CD4-positive, alpha-beta memory T cell (primary cell): ENCODE results near the gene GPR137C. TPM values are rescaled to one million over a fixed set of nuclear protein-coding genes. Genes with fewer than 3 reads are reported as not detected.

Source experiments
- CTCF ChIA-PET: fragments of 350-600 bp; sonication (Branson Sonifier 250); formaldehyde crosslinking; loops from one replicate; lab custom pipeline; 2021; ENCODE audit warnings: inconsistent platforms; ENCODE audit not compliant: partially characterized antibody; lab: Charles Lee
- POLR2A ChIA-PET: fragments of 350-600 bp; sonication (Branson Sonifier 250); formaldehyde crosslinking; loops from one replicate; lab custom pipeline; 2021; ENCODE audit not compliant: partially characterized antibody; lab: Charles Lee
- DNase-seq, 5 donors: peaks; one replicate each; pipeline versions ENCODE4 v3.0.0 to v3.0.0-alpha.2; 2020 to 2022; ENCODE audit warnings: mixed read lengths in 1 of 5
- H3K27ac ChIP-seq: one replicate; pipeline ENCODE4 v1.7.0; 2013; ENCODE audit warnings: low read depth, low read length
- H3K27me3 ChIP-seq: 2 replicates; pipeline ENCODE4 v1.7.0; 2013; ENCODE audit warnings: mild to moderate bottlenecking, low read length, moderate library complexity; ENCODE audit not compliant: insufficient read depth
- H3K36me3 ChIP-seq: 2 replicates; pipeline ENCODE4 v1.7.0; 2013; ENCODE audit warnings: mild to moderate bottlenecking, low read length, moderate library complexity; ENCODE audit not compliant: insufficient read depth
- H3K4me1 ChIP-seq: 2 replicates; pipeline ENCODE4 v1.7.0; 2013; ENCODE audit warnings: mild to moderate bottlenecking, low read length, moderate library complexity; ENCODE audit not compliant: insufficient read depth
- H3K4me3 ChIP-seq, 2 donors: one replicate each; pipeline ENCODE4 v1.7.0; 2013; ENCODE audit warnings: low read length in 2 of 2, mild to moderate bottlenecking in 1 of 2
- H3K9me3 ChIP-seq, 2 donors: one replicate each; pipeline ENCODE4 v1.7.0; 2013; ENCODE audit warnings: low read length in 2 of 2, control low read depth in 1 of 2; ENCODE audit not compliant: control insufficient read depth in 1 of 2
- H3K27ac Mint-ChIP-seq, 7 donors: one replicate each; pipeline ENCODE4 v1.8.0; 2020 to 2021; ENCODE audit warnings: mixed read lengths in 7 of 7, mild to moderate bottlenecking in 6 of 7, inconsistent platforms in 3 of 7, moderate library complexity in 3 of 7
- H3K27me3 Mint-ChIP-seq, 2 donors: one replicate each; pipeline ENCODE4 v1.8.0; 2020 to 2021; ENCODE audit warnings: mixed read lengths in 2 of 2
- H3K36me3 Mint-ChIP-seq, 2 donors: one replicate each; pipeline ENCODE4 v1.8.0; 2020 to 2021; ENCODE audit warnings: mixed read lengths in 2 of 2, inconsistent platforms in 1 of 2, mild to moderate bottlenecking in 1 of 2
- H3K4me1 Mint-ChIP-seq, 4 donors: one replicate each; pipeline ENCODE4 v1.8.0; 2020 to 2021; ENCODE audit warnings: mixed read lengths in 4 of 4, mild to moderate bottlenecking in 1 of 4
- H3K4me3 Mint-ChIP-seq, 8 donors: one replicate each; pipeline ENCODE4 v1.8.0; 2020 to 2021; ENCODE audit warnings: mixed read lengths in 8 of 8, mild to moderate bottlenecking in 7 of 8, moderate library complexity in 6 of 8, inconsistent platforms in 3 of 8
- H3K9me3 Mint-ChIP-seq, 8 donors: one replicate each; pipeline ENCODE4 v1.8.0; 2020 to 2021; ENCODE audit warnings: mixed read lengths in 8 of 8, mild to moderate bottlenecking in 5 of 8, inconsistent platforms in 3 of 8, moderate library complexity in 1 of 8
- intact Hi-C: fragments of 100-400 bp; cut with micrococcal nuclease; formaldehyde crosslinking; loops from one replicate; pipeline ENCODE4 v1.15.1; 2023
- polyA plus RNA-seq, 2 donors: library from polyadenylated mRNA; unstranded; fragments of 300-500 nt; fragmentation: Illumina TruSeq; gene quantifications; one replicate each; pipeline ENCODE4 v1.2.3, GENCODE V29; 2021
- total RNA-seq, 2 experiments: library from RNA; stranded (reverse); gene quantifications; one replicate each; pipeline ENCODE4 v1.2.3, GENCODE V29; 2021

Gene GPR137C
- total and polyA plus RNA-seq, 4 experiments from 2014 or later: 0.20 TPM; not detected in 3

GRCh38 chr14:52660325-52660724, 107.7 kb downstream of the GPR137C start:
- no peak overlapping the region for H3K27ac Mint-ChIP-seq

GRCh38 chr14:52660832-52661231, 108.2 kb downstream of the GPR137C start:
- CTCF ChIA-PET: no interaction called here

More at GRCh38 chr14:52660325-52660724, 107.7 kb downstream of the GPR137C start:
- Mint-ChIP-seq H3K36me3 (peaks cover 35 to 50% of the 10 kb centered on the region in 2 donors), H3K9me3 (no peaks in the 10 kb centered on the region), H3K4me3 (no peak overlapping the region), H3K4me1 (peaks cover 0 to 3% (median under 1%) of the 10 kb centered on the region in 4 donors), H3K27me3 (no peaks in the 10 kb centered on the region)
- POLR2A ChIA-PET: no interaction called here
- H3K27ac ChIP-seq: no peak overlapping the region
- H3K36me3 ChIP-seq: peaks cover 7% of the 10 kb centered on the region
- no peak for DNase-seq
- H3K4me3 ChIP-seq: no peak overlapping the region
- intact Hi-C loops: no loop called here
- no peaks in the 10 kb centered on the region for H3K9me3 ChIP-seq
- CTCF ChIA-PET: no interaction called here
- no peaks in the 10 kb centered on the region for H3K27me3 ChIP-seq
- H3K4me1 ChIP-seq: no peaks in the 10 kb centered on the region

GRCh38 chr14:52661314-52661713, 108.7 kb downstream of the GPR137C start:
- intact Hi-C loops: no loop called here
- CTCF ChIA-PET: no interaction called here
- Mint-ChIP-seq H3K9me3 (no peaks in the 10 kb centered on the region), H3K27ac (no peak overlapping the region), H3K4me1 (peaks cover 0 to 3% (median 1%) of the 10 kb centered on the region in 4 donors), H3K27me3 (no peaks in the 10 kb centered on the region), H3K36me3 (peaks cover 39 to 54% of the 10 kb centered on the region in 2 donors), H3K4me3 (no peak overlapping the region)
- H3K4me3 ChIP-seq: no peak overlapping the region
- peaks cover 16% of the 10 kb centered on the region for H3K36me3 ChIP-seq
- no peak for DNase-seq
- no peak overlapping the region for H3K27ac ChIP-seq
- H3K27me3 ChIP-seq: no peaks in the 10 kb centered on the region
- no peaks in the 10 kb centered on the region for H3K9me3 ChIP-seq
- POLR2A ChIA-PET: no interaction called here
- H3K4me1 ChIP-seq: no peaks in the 10 kb centered on the region

More at GRCh38 chr14:52660832-52661231, 108.2 kb downstream of the GPR137C start:
- no peaks in the 10 kb centered on the region for H3K27me3 ChIP-seq
- intact Hi-C loops: no loop called here
- Mint-ChIP-seq H3K4me1 (peaks cover 0 to 3% (median 1%) of the 10 kb centered on the region in 4 donors), H3K9me3 (no peaks in the 10 kb centered on the region), H3K36me3 (peaks cover 37 to 52% of the 10 kb centered on the region in 2 donors), H3K27me3 (no peaks in the 10 kb centered on the region), H3K4me3 (no peak overlapping the region), H3K27ac (peak overlapping the region in 3 of 7 donors; percentile 3 to 68 (median 65))
- H3K4me3 ChIP-seq: no peak overlapping the region
- H3K4me1 ChIP-seq: no peaks in the 10 kb centered on the region
- no peaks in the 10 kb centered on the region for H3K9me3 ChIP-seq
- no peak for DNase-seq
- no peak overlapping the region for H3K27ac ChIP-seq
- H3K36me3 ChIP-seq: peaks cover 11% of the 10 kb centered on the region
- POLR2A ChIA-PET: no interaction called here

- no peak for DNase-seq
- H3K27me3 ChIP-seq: no peaks in the 10 kb centered on the region
- H3K36me3 ChIP-seq: peaks cover 15% of the 10 kb centered on the region
- peaks cover 34 to 46% of the 10 kb centered on the region in 2 donors for H3K36me3 Mint-ChIP-seq
- no peaks in the 10 kb centered on the region for H3K4me1 ChIP-seq
- H3K9me3 Mint-ChIP-seq: no peaks in the 10 kb centered on the region
- no peak overlapping the region for H3K27ac Mint-ChIP-seq
- intact Hi-C loops: no loop called here
- ChIA-PET CTCF (no interaction called here), POLR2A (no interaction called here)
- H3K4me3 ChIP-seq: no peak overlapping the region
- H3K9me3 ChIP-seq: no peaks in the 10 kb centered on the region
- H3K4me3 Mint-ChIP-seq: no peak overlapping the region
- no peak overlapping the region for H3K27ac ChIP-seq
- peaks cover 0 to 3% (median 1%) of the 10 kb centered on the region in 4 donors for H3K4me1 Mint-ChIP-seq
- no peaks in the 10 kb centered on the region for H3K27me3 Mint-ChIP-seq
Observed at GRCh38 chr14:52663850-52664249, 111.2 kb downstream of the GPR137C start.

GRCh38 chr14:52678591-52678990, 126.0 kb downstream of the GPR137C start:
- no peaks in the 10 kb centered on the region for H3K4me1 ChIP-seq
- no peaks in the 10 kb centered on the region for H3K27me3 ChIP-seq
- H3K36me3 ChIP-seq: peaks cover 27% of the 10 kb centered on the region
- H3K4me1 Mint-ChIP-seq: peaks cover 2 to 19% (median 4%) of the 10 kb centered on the region in 4 donors
- no peak overlapping the region for H3K4me3 Mint-ChIP-seq
- peaks cover 23 to 40% of the 10 kb centered on the region in 2 donors for H3K36me3 Mint-ChIP-seq
- peak in 4 of 5 donors; percentile 12 to 32 (median 23) for DNase-seq
- H3K9me3 ChIP-seq: no peaks in the 10 kb centered on the region
- H3K27me3 Mint-ChIP-seq: no peaks in the 10 kb centered on the region
- intact Hi-C loops: loop anchor here (2.0 to 5.0 kb wide), 2 partner anchors 16 to 99 kb away; partner anchors contain the start of gene ERO1A
- H3K27ac Mint-ChIP-seq: no peak overlapping the region
- no peaks in the 10 kb centered on the region for H3K9me3 Mint-ChIP-seq
- no peak overlapping the region for H3K27ac ChIP-seq
- no peak overlapping the region for H3K4me3 ChIP-seq
- ChIA-PET POLR2A (interaction anchor here (1.5 to 1.6 kb wide), 2 partner anchors 14 to 16 kb away, joined by 3 to 7 read pairs; partner anchors contain the start of gene ERO1A), CTCF (interaction anchor here (0.8 to 1.7 kb wide), 3 partner anchors 17 to 102 kb away, joined by 3 read pairs; partner anchors contain the start of gene ERO1A)

- ChIA-PET POLR2A (interaction anchor here (0.9 to 1.3 kb wide), 3 partner anchors 10 to 27 kb away, joined by 3 to 6 read pairs (median 4); partner anchors contain the start of gene ERO1A), CTCF (interaction anchor here (0.9 to 1.3 kb wide), 3 partner anchors 12 to 28 kb away, joined by 3 to 4 read pairs (median 3); no protein-coding TSS in a partner anchor)
- no peaks in the 10 kb centered on the region for H3K27me3 ChIP-seq
- no peaks in the 10 kb centered on the region for H3K27me3 Mint-ChIP-seq
- intact Hi-C loops: loop anchor here (1.0 kb wide), 1 partner anchor 10 kb away; no protein-coding TSS in a partner anchor
- peaks cover 53% of the 10 kb centered on the region for H3K4me1 ChIP-seq
- no peaks in the 10 kb centered on the region for H3K9me3 ChIP-seq
- H3K27ac Mint-ChIP-seq: peak overlapping the region; percentile 10 to 84 (median 22)
- DNase-seq: no peak
- peaks cover 37 to 61% (median 49%) of the 10 kb centered on the region in 4 donors for H3K4me1 Mint-ChIP-seq
- peaks cover 1 to 6% of the 10 kb centered on the region in 2 donors for H3K36me3 Mint-ChIP-seq
- peak overlapping the region in 5 of 8 donors; percentile 7 to 55 (median 26) for H3K4me3 Mint-ChIP-seq
- H3K4me3 ChIP-seq: no peak overlapping the region
- no peaks in the 10 kb centered on the region for H3K9me3 Mint-ChIP-seq
- H3K36me3 ChIP-seq: no peaks in the 10 kb centered on the region
- H3K27ac ChIP-seq: no peak overlapping the region
Observed at GRCh38 chr14:52683985-52684520, 131.4 kb downstream of the GPR137C start.

GRCh38 chr14:52686176-52686575, 133.5 kb downstream of the GPR137C start:
- POLR2A ChIA-PET: interaction anchor here (1.2 kb wide), 1 partner anchor 22 kb away, joined by 3 read pairs; no protein-coding TSS in a partner anchor
- H3K36me3 ChIP-seq: no peaks in the 10 kb centered on the region
- intact Hi-C loops: no loop called here
- Mint-ChIP-seq H3K27ac (peak overlapping the region in 5 of 7 donors; percentile 5 to 76 (median 39)), H3K4me1 (peaks cover 48 to 75% (median 61%) of the 10 kb centered on the region in 4 donors), H3K9me3 (no peaks in the 10 kb centered on the region), H3K4me3 (peak overlapping the region in 4 of 8 donors; percentile 11 to 53 (median 23)), H3K27me3 (no peaks in the 10 kb centered on the region), H3K36me3 (peaks cover 4 to 6% of the 10 kb centered on the region in 2 donors)
- H3K27me3 ChIP-seq: no peaks in the 10 kb centered on the region
- CTCF ChIA-PET: no interaction called here
- DNase-seq: no peak
- no peaks in the 10 kb centered on the region for H3K9me3 ChIP-seq
- H3K4me1 ChIP-seq: peaks cover 74% of the 10 kb centered on the region
- H3K27ac ChIP-seq: no peak overlapping the region
- no peak overlapping the region for H3K4me3 ChIP-seq
